BLaER1 (cell line): ENCODE measurements around the gene KCTD11.

Experiments used
- H3K27ac ChIP-seq: shearing (Covaris generic); formaldehyde crosslinking; 2 replicates; pipeline ENCODE4 v1.8.1; 2022
- H3K27me3 ChIP-seq: shearing (Covaris generic); formaldehyde crosslinking; 2 replicates; pipeline ENCODE4 v1.8.1; 2022
- H3K36me3 ChIP-seq: shearing (Covaris generic); formaldehyde crosslinking; 2 replicates; pipeline ENCODE4 v1.8.1; 2022
- H3K4me1 ChIP-seq: shearing (Covaris generic); formaldehyde crosslinking; 2 replicates; pipeline ENCODE4 v1.8.1; 2022
- H3K4me2 ChIP-seq: shearing (Covaris generic); formaldehyde crosslinking; 2 replicates; pipeline ENCODE4 v1.8.1; 2022
- H3K4me3 ChIP-seq: shearing (Covaris generic); formaldehyde crosslinking; 2 replicates; pipeline ENCODE4 v1.8.1; 2022
- H3K9ac ChIP-seq: shearing (Covaris generic); formaldehyde crosslinking; 2 replicates; pipeline ENCODE4 v1.8.1; 2022
- H3K9me3 ChIP-seq: shearing (Covaris generic); formaldehyde crosslinking; 2 replicates; pipeline ENCODE4 v1.8.1; 2022
- H4K20me1 ChIP-seq: shearing (Covaris generic); formaldehyde crosslinking; 2 replicates; pipeline ENCODE4 v1.8.1; 2022
- Cebpa-rat ChIP-seq: shearing (Covaris generic); IDR thresholded peaks from 2 replicates; pipeline ENCODE4 v1.8.1; 2022

Gene KCTD11

GRCh38 chr17:7313088-7313889 lies 38.7 kb upstream of the KCTD11 start:
- Histone ChIP-seq H3K4me3 (no peak overlapping the region), H3K9ac (no peak overlapping the region), H3K27ac (no peak overlapping the region), H3K27me3 (no peaks in the 10 kb centered on the region), H3K4me1 (peaks cover 59% of the 10 kb centered on the region), H3K36me3 (peaks cover 77% of the 10 kb centered on the region), H4K20me1 (peaks cover 67% of the 10 kb centered on the region), H3K4me2 (peak overlapping the region; percentile 95), H3K9me3 (no peaks in the 10 kb centered on the region)
- no peak for TF ChIP-seq Cebpa-rat

GRCh38 chr17:7313890-7314718 lies 37.9 kb upstream of the KCTD11 start:
- peaks cover 59% of the 10 kb centered on the region for H4K20me1 ChIP-seq
- H3K9ac ChIP-seq: peak overlapping the region; percentile 91
- H3K27ac ChIP-seq: peak overlapping the region; percentile 91
- no peak for TF ChIP-seq Cebpa-rat
- H3K36me3 ChIP-seq: peaks cover 85% of the 10 kb centered on the region
- no peaks in the 10 kb centered on the region for H3K27me3 ChIP-seq
- peaks cover 57% of the 10 kb centered on the region for H3K4me1 ChIP-seq
- H3K4me3 ChIP-seq: peak overlapping the region; percentile 94
- H3K4me2 ChIP-seq: peak overlapping the region; percentile 95
- H3K9me3 ChIP-seq: no peaks in the 10 kb centered on the region

GRCh38 chr17:7314719-7315569 lies 37.0 kb upstream of the KCTD11 start, which contains the start of gene GPS2:
Gene GPS2 (minus strand): TSS chr17:7315360. CDS start chr17:7315052, 308 bp downstream.
- Histone ChIP-seq H3K4me1 (peaks cover 49% of the 10 kb centered on the region), H3K27ac (peak within 1 kb of the TSS; percentile 91), H3K9ac (peak within 1 kb of the TSS; percentile 91), H3K27me3 (no peaks in the 10 kb centered on the region), H3K36me3 (peaks cover 83% of the 10 kb centered on the region), H3K4me2 (peak within 1 kb of the TSS; percentile 95), H3K9me3 (no peaks in the 10 kb centered on the region), H4K20me1 (peaks cover 51% of the 10 kb centered on the region), H3K4me3 (peak within 1 kb of the TSS; percentile 94)
- TF ChIP-seq Cebpa-rat: no peak

GRCh38 chr17:7315570-7316235 lies 36.3 kb upstream of the KCTD11 start:
- H3K4me1 ChIP-seq: peaks cover 41% of the 10 kb centered on the region
- peak overlapping the region; percentile 91 for H3K9ac ChIP-seq
- H4K20me1 ChIP-seq: peaks cover 43% of the 10 kb centered on the region
- peaks cover 83% of the 10 kb centered on the region for H3K36me3 ChIP-seq
- no peaks in the 10 kb centered on the region for H3K27me3 ChIP-seq
- peak overlapping the region; percentile 91 for H3K27ac ChIP-seq
- no peak for TF ChIP-seq Cebpa-rat
- no peaks in the 10 kb centered on the region for H3K9me3 ChIP-seq
- H3K4me2 ChIP-seq: peak overlapping the region; percentile 95
- H3K4me3 ChIP-seq: peak overlapping the region; percentile 94

- no peak overlapping the region for H3K4me3 ChIP-seq
- no peak overlapping the region for H3K27ac ChIP-seq
- H4K20me1 ChIP-seq: peaks cover 28% of the 10 kb centered on the region
- H3K36me3 ChIP-seq: peaks cover 83% of the 10 kb centered on the region
- H3K27me3 ChIP-seq: no peaks in the 10 kb centered on the region
- H3K9me3 ChIP-seq: no peaks in the 10 kb centered on the region
- no peak for TF ChIP-seq Cebpa-rat
- no peak overlapping the region for H3K4me2 ChIP-seq
- H3K9ac ChIP-seq: 0 out of 2 replicates have a peak overlapping the region, but pooled peaks have one; percentile 6
- H3K4me1 ChIP-seq: peaks cover 33% of the 10 kb centered on the region
These were observed 34.7 kb upstream of the KCTD11 start for GRCh38 chr17:7317161-7317803.

- TF ChIP-seq Cebpa-rat: no peak
These were observed 33.7 kb upstream of the KCTD11 start for GRCh38 chr17:7318121-7318860.

GRCh38 chr17:7321466-7321865 lies 30.5 kb upstream of the KCTD11 start:
- H3K27ac ChIP-seq: no peak overlapping the region

More at GRCh38 chr17:7318121-7318860, 33.7 kb upstream of the KCTD11 start:
- Histone ChIP-seq H3K27me3 (no peaks in the 10 kb centered on the region), H3K36me3 (peaks cover 83% of the 10 kb centered on the region), H3K4me1 (peaks cover 23% of the 10 kb centered on the region), H3K9me3 (no peaks in the 10 kb centered on the region), H3K4me2 (no peak overlapping the region), H3K27ac (no peak overlapping the region), H3K9ac (no peak overlapping the region), H4K20me1 (peaks cover 17% of the 10 kb centered on the region), H3K4me3 (no peak overlapping the region)

More at GRCh38 chr17:7321466-7321865, 30.5 kb upstream of the KCTD11 start:
- H3K4me2 ChIP-seq: no peak overlapping the region
- no peak overlapping the region for H3K9ac ChIP-seq
- no peaks in the 10 kb centered on the region for H3K27me3 ChIP-seq
- H3K9me3 ChIP-seq: no peaks in the 10 kb centered on the region
- peaks cover 97% of the 10 kb centered on the region for H3K36me3 ChIP-seq
- H3K4me1 ChIP-seq: no peaks in the 10 kb centered on the region; the same call in 1 of the 2 replicates
- no peak for TF ChIP-seq Cebpa-rat
- H4K20me1 ChIP-seq: peaks cover 10% of the 10 kb centered on the region; the same call in 1 of the 2 replicates
- H3K4me3 ChIP-seq: no peak overlapping the region
